ENCODE data around the gene MRPL9. TPM values are rescaled to one million over a fixed set of nuclear protein-coding genes. Genes with fewer than 3 reads are reported as not detected.

The MRPL9 gene
- total RNA-seq (2022; extraction: Qiagen RNA extraction), result 76.8 to 90.6 TPM (median 85.1 TPM) in 5 replicates

DNA sequence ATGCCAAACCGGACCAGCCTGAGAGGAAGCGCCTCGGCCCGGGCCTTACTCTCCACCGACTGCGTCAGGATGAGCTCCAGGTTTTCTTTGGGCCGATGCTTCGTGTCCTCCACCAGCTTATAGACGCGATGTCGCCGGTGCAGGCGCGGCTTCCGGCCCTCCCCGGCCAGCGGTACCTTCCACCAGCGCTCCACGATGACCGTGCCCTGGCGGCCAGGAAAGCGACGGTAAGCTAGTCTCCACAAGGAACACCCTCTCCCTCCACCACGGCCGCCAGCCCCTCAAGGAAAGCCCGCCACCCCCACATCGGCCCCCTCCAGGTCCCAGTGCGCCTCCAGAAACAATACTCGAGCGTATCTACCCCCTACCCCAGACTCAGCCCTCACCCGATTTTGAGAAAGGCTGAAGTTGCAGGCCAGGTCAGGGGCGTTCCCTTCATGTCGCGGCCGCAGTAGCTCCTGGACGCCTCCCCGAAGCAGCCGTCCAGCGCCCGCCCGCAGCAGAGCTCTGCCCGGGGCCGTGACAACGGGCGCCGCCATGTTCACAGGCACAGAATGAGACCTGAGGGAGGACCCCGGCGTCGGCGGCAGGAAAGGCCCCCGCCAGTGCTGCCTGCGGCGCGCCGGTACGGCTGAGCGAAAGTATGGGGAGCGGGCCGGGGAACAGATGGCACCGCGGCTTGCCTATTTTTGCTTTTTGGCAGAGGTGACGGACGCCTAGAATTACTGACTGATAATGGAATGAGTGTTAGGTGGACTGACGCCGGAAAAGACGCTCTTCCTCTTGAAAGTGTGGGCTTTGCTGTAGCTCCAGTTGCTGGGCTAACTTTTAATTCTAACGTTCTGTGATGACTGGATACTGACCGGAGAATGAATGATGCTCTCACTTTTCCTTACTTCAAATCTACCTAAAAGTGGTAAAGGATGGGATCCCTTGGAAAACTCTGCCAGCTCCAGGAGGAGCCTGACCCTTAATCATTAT, at the start of gene MRPL9:
TSS of gene MRPL9 (minus strand) at position 556 of the 981 bp plus-strand sequence. CDS start at position 539, 17 bp downstream.

DNA sequence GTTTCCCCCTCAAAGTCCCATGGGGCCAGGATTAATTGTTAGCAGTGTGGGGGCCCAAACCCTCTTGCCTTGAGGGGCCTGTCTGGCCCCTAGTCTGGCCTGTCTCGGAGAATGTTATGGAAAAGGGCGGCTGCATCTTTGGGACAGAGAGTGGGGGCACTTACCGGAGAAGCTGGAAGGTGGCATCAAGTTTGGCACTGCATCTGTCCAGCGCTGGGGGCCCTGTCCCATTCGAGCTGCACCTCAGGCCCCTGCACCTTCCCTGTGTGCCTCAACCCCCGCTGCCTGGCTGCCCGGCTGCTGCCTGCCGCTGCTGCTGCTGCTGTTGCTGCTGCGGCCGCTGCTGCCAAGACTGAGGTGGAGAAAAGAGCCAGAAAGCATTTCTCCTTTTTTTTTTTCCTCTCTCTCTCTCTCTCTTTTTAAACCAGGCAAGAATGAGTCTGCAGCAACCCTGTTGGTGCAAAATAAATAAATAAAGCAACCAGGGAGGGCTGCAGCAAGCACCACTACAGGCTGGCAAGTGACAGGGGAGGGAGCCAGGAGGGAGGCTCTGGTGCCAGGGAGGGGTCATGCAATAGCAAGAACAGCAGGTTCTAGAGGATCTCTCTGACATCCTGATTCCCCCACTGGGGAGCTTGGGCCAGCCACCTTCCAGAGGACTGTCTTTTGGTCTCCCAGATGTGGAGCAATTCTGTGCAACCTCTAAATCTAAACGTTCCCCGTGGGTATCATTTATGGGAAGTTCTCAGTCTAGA, 41.9 kb upstream of the MRPL9 start, which contains the start of gene LINGO4:
TSS of gene LINGO4 (minus strand) at position 354 of the 755 bp plus-strand sequence. CDS start 2,715 bp downstream, outside the sequence.

DNA sequence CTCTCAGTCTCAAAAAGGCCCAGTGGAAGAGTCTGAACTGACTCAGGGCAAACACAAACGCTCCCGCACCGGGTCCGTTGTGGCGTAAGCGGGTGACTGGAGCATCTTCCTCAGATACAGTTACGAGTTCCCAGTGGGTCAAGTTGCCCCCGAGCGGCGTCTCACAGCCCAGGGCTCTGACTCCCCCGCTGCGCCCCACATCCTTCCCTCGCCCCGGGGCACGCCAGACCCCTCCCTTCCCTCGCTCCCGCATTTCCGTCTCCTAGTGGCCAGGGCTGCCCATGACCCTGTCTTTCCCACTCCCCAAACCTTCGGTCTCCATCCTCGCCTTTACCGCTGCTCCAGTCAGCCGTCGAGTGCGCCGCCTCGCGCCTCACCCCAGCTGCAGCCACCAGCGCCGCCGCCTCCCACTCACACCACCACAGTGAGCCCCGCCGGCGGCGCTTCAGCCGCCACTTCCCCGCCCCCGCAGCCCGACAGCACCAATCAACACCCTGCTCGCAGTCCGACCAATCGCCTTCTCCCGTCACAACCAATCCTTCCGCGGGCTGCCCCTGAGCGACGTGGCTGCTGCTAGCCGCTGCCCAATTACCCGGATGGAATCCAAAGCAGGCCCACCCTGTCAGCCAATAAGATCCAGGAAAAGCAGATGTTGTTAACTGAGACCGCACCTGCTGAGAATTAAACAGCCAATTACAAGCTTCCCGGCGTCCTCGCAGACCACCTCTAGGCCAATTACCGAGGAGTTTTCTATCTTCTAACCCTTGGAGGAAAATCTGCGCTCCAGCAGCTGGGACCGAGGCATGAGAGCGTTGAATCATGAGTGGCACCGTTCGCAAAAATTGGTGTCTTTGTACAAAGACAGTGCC, 27.0 kb upstream of the MRPL9 start, which contains the start of gene TDRKH:
TSS of gene TDRKH (minus strand) at position 430 of the 869 bp plus-strand sequence. CDS start 7,478 bp downstream, outside the sequence.

DNA sequence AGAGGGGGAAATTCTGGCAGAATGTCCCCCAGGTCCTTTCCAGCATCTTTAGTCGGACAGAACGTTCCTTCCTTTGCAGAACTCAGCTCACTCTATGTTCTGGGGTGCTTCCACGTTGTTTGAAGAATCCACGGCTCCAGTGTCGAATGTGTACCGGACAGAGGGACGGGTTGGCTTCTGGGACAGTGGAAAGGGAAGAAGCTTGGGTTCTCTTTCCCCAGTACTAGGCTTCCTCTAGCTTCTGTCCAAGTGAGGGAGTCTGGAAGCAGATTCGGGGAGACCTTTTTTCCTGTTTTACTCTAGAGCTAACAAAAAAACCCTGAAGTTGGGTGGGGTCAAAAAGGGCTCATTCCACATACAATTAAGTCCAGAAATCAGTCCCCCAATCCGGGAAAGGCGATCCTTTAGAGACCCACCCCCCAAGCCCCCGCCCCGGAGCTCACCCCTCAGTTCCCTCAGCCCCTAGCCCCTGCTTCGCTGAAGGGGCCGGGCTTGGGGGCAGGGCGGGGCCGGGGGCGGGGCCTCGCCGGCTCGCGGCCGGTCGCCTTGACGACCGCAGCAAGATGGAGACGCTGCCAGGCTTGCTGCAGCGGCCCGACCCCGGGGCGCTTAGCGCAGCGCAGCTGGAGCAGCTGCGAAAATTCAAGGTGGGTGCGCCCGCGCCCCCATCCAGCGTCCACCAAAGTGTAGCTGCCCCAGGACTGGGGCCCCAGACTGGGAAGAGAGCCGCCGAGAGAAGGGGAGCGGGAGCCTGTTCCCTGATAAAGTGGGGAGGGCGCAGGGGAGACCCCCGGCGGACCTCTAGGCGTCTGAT, 42.1 kb downstream of the MRPL9 start, which contains the start of gene RIIAD1:
TSS of gene RIIAD1 (plus strand) at position 549 of the 814 bp plus-strand sequence. CDS start at position 564, 15 bp downstream.

DNA sequence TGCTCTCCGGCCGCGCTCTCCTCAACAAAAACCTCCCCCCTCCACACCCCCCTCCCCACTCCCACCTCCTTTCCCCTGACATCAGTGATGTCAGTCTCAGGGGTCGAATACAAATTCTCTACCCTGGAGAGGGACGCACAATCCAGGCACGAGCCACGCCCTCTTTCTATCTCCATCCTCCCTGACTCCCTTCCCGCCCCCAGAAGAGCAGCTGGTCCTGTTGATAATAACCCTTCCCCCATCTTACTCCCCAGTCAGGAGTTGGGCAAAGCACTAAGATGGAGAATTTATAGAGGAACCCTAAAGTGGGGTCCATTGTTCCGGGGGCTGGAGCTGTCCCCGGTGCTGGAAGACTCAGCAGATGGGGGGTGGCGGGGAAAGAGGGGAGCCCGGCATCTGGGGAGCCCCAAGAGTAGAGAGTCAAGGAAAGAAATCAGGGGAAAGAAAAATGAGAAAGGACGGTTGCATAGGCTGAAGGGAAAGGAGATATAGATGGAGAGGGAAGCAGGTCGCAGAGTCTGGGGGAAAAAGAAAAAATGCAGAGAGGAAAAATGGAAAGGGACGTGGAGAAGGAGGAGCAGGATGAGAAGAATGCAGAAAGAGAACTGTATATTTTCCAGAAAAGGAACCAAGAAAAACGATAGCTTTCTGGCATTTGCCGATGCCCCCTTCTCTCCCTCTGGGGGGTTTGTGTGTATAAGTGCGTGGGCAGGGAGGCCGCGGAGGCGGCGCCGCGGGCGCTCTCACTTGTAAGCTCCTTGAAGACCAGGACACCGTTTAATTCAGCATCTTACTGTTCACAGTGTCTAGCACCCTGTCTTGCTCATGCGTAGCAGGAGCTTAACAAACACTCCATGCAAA, 46.3 kb downstream of the MRPL9 start, which contains the start of gene CELF3:
TSS of gene CELF3 (minus strand) at position 33 of the 861 bp plus-strand sequence. CDS start 783 bp downstream, outside the sequence.

Other genes with a start within 250 kb of the MRPL9 start
- 7.1 to 9.5 TPM (median 8.4 TPM) in 5 replicates for gene TUFT1, start 223.2 kb downstream of the MRPL9 start, total RNA-seq (2022; extraction: Qiagen RNA extraction)
- gene SNX27, start 151.4 kb downstream of the MRPL9 start, total RNA-seq (2022; extraction: Qiagen RNA extraction), result 10.1 to 11.7 TPM (median 11.1 TPM) in 5 replicates
- 0.03 TPM in 1 of 5 replicates, not detected in the others for gene CELF3, start 46.7 kb downstream of the MRPL9 start, total RNA-seq (2022; extraction: Qiagen RNA extraction)
- gene RIIAD1, start 42.0 kb downstream of the MRPL9 start, total RNA-seq (2022; extraction: Qiagen RNA extraction), result not detected in 5 replicates
- 4.7 to 6.1 TPM (median 5.7 TPM) in 5 replicates for gene TDRKH, start 27.0 kb upstream of the MRPL9 start, total RNA-seq (2022; extraction: Qiagen RNA extraction)
- gene LINGO4, start 41.9 kb upstream of the MRPL9 start, total RNA-seq (2022; extraction: Qiagen RNA extraction), result not detected in 5 replicates
- gene RORC, start 68.3 kb upstream of the MRPL9 start, total RNA-seq (2022; extraction: Qiagen RNA extraction), result 0.03 to 0.08 TPM (median 0.04 TPM) in 4 of 5 replicates, not detected in the other
- not detected in 5 replicates for gene C2CD4D, start 76.3 kb upstream of the MRPL9 start, total RNA-seq (2022; extraction: Qiagen RNA extraction)
- gene THEM5, start 90.2 kb upstream of the MRPL9 start, total RNA-seq (2022; extraction: Qiagen RNA extraction), result not detected in 5 replicates
- 13.2 to 14.3 TPM (median 13.6 TPM) in 5 replicates for gene THEM4, start 146.0 kb upstream of the MRPL9 start, total RNA-seq (2022; extraction: Qiagen RNA extraction)
- gene S100A10, start 230.4 kb upstream of the MRPL9 start, total RNA-seq (2022; extraction: Qiagen RNA extraction), result 2,531 to 3,155 TPM (median 2,621 TPM) in 5 replicates